ENCODE results near the gene POLN.

DNA sequence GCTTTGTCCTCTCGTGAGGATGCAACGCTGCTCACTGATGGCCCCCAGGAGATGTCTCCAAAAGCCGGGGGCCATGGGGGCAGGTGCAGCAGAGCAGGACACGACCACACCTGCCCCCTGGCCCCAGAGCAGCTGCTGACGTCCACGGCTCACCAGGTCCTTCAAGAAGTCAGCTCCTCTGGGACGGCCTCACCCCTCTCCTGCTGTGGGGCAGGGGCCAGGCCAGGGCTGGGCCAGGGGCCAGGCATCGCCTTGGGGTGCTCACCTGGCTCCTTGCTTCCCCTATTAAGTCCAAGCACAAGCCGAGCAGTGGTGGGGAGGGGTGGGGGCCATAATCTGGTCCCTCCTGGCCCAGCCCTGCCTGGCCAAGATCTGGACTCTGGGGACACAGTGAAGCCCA is 48.6 kb upstream of the POLN start:
- TF ChIP-seq HOXB5 (CRISPR knock-in tag; IDR thresholded peaks at IDR 0.05) (no peak), RAD21 (conservative IDR thresholded peaks at IDR 0.05 in 1 of 2, IDR thresholded peaks at IDR 0.05 in 1 of 2) (no peak), NR3C1 (IDR thresholded peaks at IDR 0.05) (no peak), ZC3H11A (IDR thresholded peaks at IDR 0.05) (no peak)
- TF ChIP-seq, protein P1, sequence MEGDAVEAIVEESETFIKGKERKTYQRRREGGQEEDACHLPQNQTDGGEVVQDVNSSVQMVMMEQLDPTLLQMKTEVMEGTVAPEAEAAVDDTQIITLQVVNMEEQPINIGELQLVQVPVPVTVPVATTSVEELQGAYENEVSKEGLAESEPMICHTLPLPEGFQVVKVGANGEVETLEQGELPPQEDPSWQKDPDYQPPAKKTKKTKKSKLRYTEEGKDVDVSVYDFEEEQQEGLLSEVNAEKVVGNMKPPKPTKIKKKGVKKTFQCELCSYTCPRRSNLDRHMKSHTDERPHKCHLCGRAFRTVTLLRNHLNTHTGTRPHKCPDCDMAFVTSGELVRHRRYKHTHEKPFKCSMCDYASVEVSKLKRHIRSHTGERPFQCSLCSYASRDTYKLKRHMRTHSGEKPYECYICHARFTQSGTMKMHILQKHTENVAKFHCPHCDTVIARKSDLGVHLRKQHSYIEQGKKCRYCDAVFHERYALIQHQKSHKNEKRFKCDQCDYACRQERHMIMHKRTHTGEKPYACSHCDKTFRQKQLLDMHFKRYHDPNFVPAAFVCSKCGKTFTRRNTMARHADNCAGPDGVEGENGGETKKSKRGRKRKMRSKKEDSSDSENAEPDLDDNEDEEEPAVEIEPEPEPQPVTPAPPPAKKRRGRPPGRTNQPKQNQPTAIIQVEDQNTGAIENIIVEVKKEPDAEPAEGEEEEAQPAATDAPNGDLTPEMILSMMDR (IDR thresholded peaks at IDR 0.05), result no peak
